Stimulated activated naive B cell treated with anti-CD40 and anti-IgM and Interleukin-4, amounts not matched to agents 10 μg/mL and 1 μg/mL and 100 μg/mL, for 72 hours (primary cell): ENCODE results near the gene ITIH4.

Experiments used
- ATAC-seq, 2 donors: fragments of 150-1000 bp; cut with Tn5 transposase; replicated peaks; 2 replicates each; pipeline ENCODE4 v1.10.0; 2021; ENCODE audit warnings: moderate library complexity in 1 of 2
- DNase-seq: peaks from one replicate; pipeline ENCODE4 v3.0.0; 2021
- H3K27ac Mint-ChIP-seq: one replicate; pipeline ENCODE4 v1.8.0; 2022; ENCODE audit warnings: mild to moderate bottlenecking, mixed read lengths
- H3K27me3 Mint-ChIP-seq, 2 donors: one replicate each; pipeline ENCODE4 v1.8.0; 2022; ENCODE audit warnings: mixed read lengths in 2 of 2
- H3K36me3 Mint-ChIP-seq, 2 donors: one replicate each; pipeline ENCODE4 v1.8.0; 2022; ENCODE audit warnings: mixed read lengths in 2 of 2, mild to moderate bottlenecking in 1 of 2
- H3K4me1 Mint-ChIP-seq, 2 donors: one replicate each; pipeline ENCODE4 v1.8.0; 2022; ENCODE audit warnings: mixed read lengths in 2 of 2, mild to moderate bottlenecking in 1 of 2
- H3K4me3 Mint-ChIP-seq, 2 donors: one replicate each; pipeline ENCODE4 v1.8.0; 2022; ENCODE audit warnings: mild to moderate bottlenecking in 2 of 2, mixed read lengths in 2 of 2, moderate library complexity in 1 of 2
- H3K9me3 Mint-ChIP-seq, 2 donors: one replicate each; pipeline ENCODE4 v1.8.0; 2022; ENCODE audit warnings: mixed read lengths in 2 of 2, mild to moderate bottlenecking in 1 of 2

The ITIH4 gene

GRCh38 chr3:52844290-52844975 is 14.0 kb upstream of the ITIH4 start:
- DNase-seq (no peak), ATAC-seq (no peak)
- Mint-ChIP-seq H3K27ac (no peak overlapping the region), H3K4me3 (no peak overlapping the region), H3K4me1 (peaks cover 10 to 17% of the 10 kb centered on the region in 2 donors), H3K36me3 (peaks cover 24 to 61% of the 10 kb centered on the region in 2 donors), H3K9me3 (no peaks in the 10 kb centered on the region), H3K27me3 (no peaks in the 10 kb centered on the region)

- H3K9me3 Mint-ChIP-seq, result no peaks in the 10 kb centered on the region
- no peaks in the 10 kb centered on the region for H3K27me3 Mint-ChIP-seq
- ATAC-seq (no peak), DNase-seq (no peak)
- H3K27ac Mint-ChIP-seq, result no peak overlapping the region
- H3K4me3 Mint-ChIP-seq, result no peak overlapping the region
- H3K4me1 Mint-ChIP-seq, result peaks cover 13 to 17% of the 10 kb centered on the region in 2 donors
- H3K36me3 Mint-ChIP-seq, result peaks cover 24 to 57% of the 10 kb centered on the region in 2 donors
Measured at GRCh38 chr3:52843881-52844280, 13.4 kb upstream of the ITIH4 start.

- Mint-ChIP-seq H3K4me1 (peaks cover 15 to 17% of the 10 kb centered on the region in 2 donors), H3K36me3 (peaks cover 24 to 57% of the 10 kb centered on the region in 2 donors), H3K27me3 (no peaks in the 10 kb centered on the region), H3K27ac (no peak overlapping the region), H3K9me3 (no peaks in the 10 kb centered on the region), H3K4me3 (no peak overlapping the region)
- no peak for ATAC-seq
- DNase-seq, result no peak
Measured at GRCh38 chr3:52843108-52843865, 12.8 kb upstream of the ITIH4 start.

GRCh38 chr3:52842424-52842823 is 12.0 kb upstream of the ITIH4 start:
- no peak overlapping the region for H3K27ac Mint-ChIP-seq
- peaks cover 17% of the 10 kb centered on the region in 2 donors for H3K4me1 Mint-ChIP-seq
- no peak overlapping the region for H3K4me3 Mint-ChIP-seq
- DNase-seq, result no peak
- no peaks in the 10 kb centered on the region for H3K9me3 Mint-ChIP-seq
- H3K36me3 Mint-ChIP-seq, result peaks cover 24 to 52% of the 10 kb centered on the region in 2 donors
- ATAC-seq, result no peak
- H3K27me3 Mint-ChIP-seq, result no peaks in the 10 kb centered on the region

GRCh38 chr3:52841981-52842340 is 11.5 kb upstream of the ITIH4 start:
- no peak for ATAC-seq
- H3K9me3 Mint-ChIP-seq, result no peaks in the 10 kb centered on the region
- H3K27me3 Mint-ChIP-seq, result no peaks in the 10 kb centered on the region
- H3K27ac Mint-ChIP-seq, result no peak overlapping the region
- peaks cover 24 to 50% of the 10 kb centered on the region in 2 donors for H3K36me3 Mint-ChIP-seq
- H3K4me3 Mint-ChIP-seq, result no peak overlapping the region
- peaks cover 16 to 17% of the 10 kb centered on the region in 2 donors for H3K4me1 Mint-ChIP-seq
- no peak for DNase-seq

- Mint-ChIP-seq H3K36me3 (peaks cover 24 to 46% of the 10 kb centered on the region in 2 donors), H3K27me3 (no peaks in the 10 kb centered on the region), H3K27ac (no peak overlapping the region), H3K4me3 (no peak overlapping the region), H3K4me1 (peaks cover 15 to 16% of the 10 kb centered on the region in 2 donors), H3K9me3 (no peaks in the 10 kb centered on the region)
- DNase-seq (no peak), ATAC-seq (peak; percentile 65 to 79)
Measured at GRCh38 chr3:52841211-52841980, 10.9 kb upstream of the ITIH4 start.

GRCh38 chr3:52839892-52840545 is 9.5 kb upstream of the ITIH4 start:
- Mint-ChIP-seq H3K27ac (no peak overlapping the region), H3K36me3 (peaks cover 24 to 44% of the 10 kb centered on the region in 2 donors), H3K4me3 (no peak overlapping the region), H3K4me1 (peaks cover 12% of the 10 kb centered on the region in 2 donors), H3K9me3 (no peaks in the 10 kb centered on the region), H3K27me3 (no peaks in the 10 kb centered on the region)
- DNase-seq (no peak), ATAC-seq (no peak)

- Mint-ChIP-seq H3K9me3 (no peaks in the 10 kb centered on the region), H3K27ac (no peak overlapping the region), H3K4me1 (peaks cover 10 to 12% of the 10 kb centered on the region in 2 donors), H3K4me3 (no peak overlapping the region), H3K36me3 (peaks cover 25 to 45% of the 10 kb centered on the region in 2 donors), H3K27me3 (no peaks in the 10 kb centered on the region)
- ATAC-seq (no peak), DNase-seq (no peak)
Measured at GRCh38 chr3:52839268-52839575, 8.8 kb upstream of the ITIH4 start.

- H3K4me1 Mint-ChIP-seq, result peaks cover 10 to 12% of the 10 kb centered on the region in 2 donors
- no peaks in the 10 kb centered on the region for H3K9me3 Mint-ChIP-seq
- peaks cover 24 to 44% of the 10 kb centered on the region in 2 donors for H3K36me3 Mint-ChIP-seq
- H3K27me3 Mint-ChIP-seq, result no peaks in the 10 kb centered on the region
- no peak overlapping the region for H3K4me3 Mint-ChIP-seq
- DNase-seq (no peak), ATAC-seq (no peak)
- no peak overlapping the region for H3K27ac Mint-ChIP-seq
Measured at GRCh38 chr3:52838561-52839267, 8.2 kb upstream of the ITIH4 start.

GRCh38 chr3:52836986-52837385 is 6.5 kb upstream of the ITIH4 start:
- H3K9me3 Mint-ChIP-seq, result no peaks in the 10 kb centered on the region
- no peak for ATAC-seq
- no peak overlapping the region for H3K4me3 Mint-ChIP-seq
- H3K27me3 Mint-ChIP-seq, result no peaks in the 10 kb centered on the region
- DNase-seq, result no peak
- peaks cover 23 to 32% of the 10 kb centered on the region in 2 donors for H3K36me3 Mint-ChIP-seq
- no peak overlapping the region for H3K27ac Mint-ChIP-seq
- H3K4me1 Mint-ChIP-seq, result peaks cover 10 to 12% of the 10 kb centered on the region in 2 donors

GRCh38 chr3:52836471-52836845 is 6.0 kb upstream of the ITIH4 start:
- peaks cover 10 to 12% of the 10 kb centered on the region in 2 donors for H3K4me1 Mint-ChIP-seq
- peaks cover 20 to 27% of the 10 kb centered on the region in 2 donors for H3K36me3 Mint-ChIP-seq
- no peaks in the 10 kb centered on the region for H3K27me3 Mint-ChIP-seq
- H3K9me3 Mint-ChIP-seq, result no peaks in the 10 kb centered on the region
- no peak overlapping the region for H3K27ac Mint-ChIP-seq
- H3K4me3 Mint-ChIP-seq, result no peak overlapping the region
- ATAC-seq (no peak), DNase-seq (no peak)

GRCh38 chr3:52835766-52836470 is 5.4 kb upstream of the ITIH4 start:
- H3K4me3 Mint-ChIP-seq, result no peak overlapping the region
- no peak for ATAC-seq
- H3K9me3 Mint-ChIP-seq, result no peaks in the 10 kb centered on the region
- H3K4me1 Mint-ChIP-seq, result peaks cover 8 to 10% of the 10 kb centered on the region in 2 donors
- no peak for DNase-seq
- peaks cover 20 to 23% of the 10 kb centered on the region in 2 donors for H3K36me3 Mint-ChIP-seq
- H3K27ac Mint-ChIP-seq, result no peak overlapping the region
- no peaks in the 10 kb centered on the region for H3K27me3 Mint-ChIP-seq

GRCh38 chr3:52834871-52835501 is 4.5 kb upstream of the ITIH4 start, which contains the start of gene MUSTN1:
Gene MUSTN1 (minus strand): TSS chr3:52835019. CDS start chr3:52834948, 71 bp downstream.
- peaks cover 13 to 18% of the 10 kb centered on the region in 2 donors for H3K36me3 Mint-ChIP-seq

More at GRCh38 chr3:52834871-52835501, 4.5 kb upstream of the ITIH4 start, which contains the start of gene MUSTN1:
- Mint-ChIP-seq H3K27ac (no peak within 1 kb of the TSS), H3K4me1 (peaks cover 7 to 10% of the 10 kb centered on the region in 2 donors), H3K4me3 (no peak within 1 kb of the TSS), H3K27me3 (no peaks in the 10 kb centered on the region), H3K9me3 (no peaks in the 10 kb centered on the region)
- no peak for ATAC-seq
- no peak for DNase-seq
